Measurements from ENCODE around the gene GAGE10.

The GAGE10 gene

GRCh38 chrX:49303346-49303745 lies at the start of gene GAGE10:
TSS of gene GAGE10 (plus strand) at chrX:49303646. CDS start at chrX:49304860, 1,214 bp downstream.
- DNase-seq (ENCODE audit: low read depth in 2 of 2): no peak

- no peak for DNase-seq (ENCODE audit: low read depth in 2 of 2)
Measured at GRCh38 chrX:49254639-49255038, 48.8 kb upstream of the GAGE10 start.

GRCh38 chrX:49256268-49256995 lies 47.0 kb upstream of the GAGE10 start:
- DNase-seq (ENCODE audit: low read depth in 2 of 2): no peak

GRCh38 chrX:49257074-49257790 lies 46.2 kb upstream of the GAGE10 start:
- no peak for DNase-seq (ENCODE audit: low read depth in 2 of 2)

- no peak for DNase-seq (ENCODE audit: low read depth in 2 of 2)
Measured at GRCh38 chrX:49257846-49258748, 45.3 kb upstream of the GAGE10 start.

- DNase-seq (ENCODE audit: low read depth in 2 of 2): no peak
Measured at GRCh38 chrX:49258749-49259124, 44.7 kb upstream of the GAGE10 start.

GRCh38 chrX:49260221-49260985 lies 43.0 kb upstream of the GAGE10 start:
- DNase-seq (ENCODE audit: low read depth in 2 of 2): no peak

GRCh38 chrX:49262603-49263002 lies 40.8 kb upstream of the GAGE10 start:
- DNase-seq (ENCODE audit: low read depth in 2 of 2): no peak

- DNase-seq (ENCODE audit: low read depth in 2 of 2): no peak
Measured at GRCh38 chrX:49263631-49264030, 39.8 kb upstream of the GAGE10 start.

- no peak for DNase-seq (ENCODE audit: low read depth in 2 of 2)
Measured at GRCh38 chrX:49264460-49264859, 39.0 kb upstream of the GAGE10 start, which contains the start of gene FOXP3. TSS of gene FOXP3 (minus strand) at chrX:49264710. CDS start at chrX:49258505, 6,205 bp downstream.

GRCh38 chrX:49266523-49267445 lies 36.7 kb upstream of the GAGE10 start:
- no peak for DNase-seq (ENCODE audit: low read depth in 2 of 2)

GRCh38 chrX:49268702-49269009 lies 34.8 kb upstream of the GAGE10 start:
- no peak for DNase-seq (ENCODE audit: low read depth in 2 of 2)

GRCh38 chrX:49269010-49269766 lies 34.3 kb upstream of the GAGE10 start:
- DNase-seq (ENCODE audit: low read depth in 2 of 2): peak; percentile 85 to 92

GRCh38 chrX:49269767-49270248 lies 33.6 kb upstream of the GAGE10 start, which contains the start of gene PPP1R3F:
TSS of gene PPP1R3F (plus strand) at chrX:49269793. CDS start at chrX:49269870, 77 bp downstream.
- DNase-seq (ENCODE audit: low read depth in 2 of 2): peak in 1 of 2 donors; percentile 24

- no peak for DNase-seq (ENCODE audit: low read depth in 2 of 2)
Measured at GRCh38 chrX:49270249-49270921, 33.1 kb upstream of the GAGE10 start.

GRCh38 chrX:49271341-49271740 lies 32.1 kb upstream of the GAGE10 start:
- no peak for DNase-seq (ENCODE audit: low read depth in 2 of 2)

GRCh38 chrX:49272421-49272820 lies 31.0 kb upstream of the GAGE10 start:
- no peak for DNase-seq (ENCODE audit: low read depth in 2 of 2)

- DNase-seq (ENCODE audit: low read depth in 2 of 2): peak in 1 of 2 donors; percentile 30
Measured at GRCh38 chrX:49273181-49273727, 30.2 kb upstream of the GAGE10 start.
